NCI-H128 (cell line): ENCODE data around the gene TMEM184B.

Source experiments
- DNase-seq: peaks from one replicate; lab custom pipeline; 2025; ENCODE audit not compliant: unreplicated experiment; lab: John Stamatoyannopoulos, UW

TMEM184B gene

GRCh38 chr22:38207898-38208432 lies 64.8 kb downstream of the TMEM184B start:
- DNase-seq: no peak

DNA sequence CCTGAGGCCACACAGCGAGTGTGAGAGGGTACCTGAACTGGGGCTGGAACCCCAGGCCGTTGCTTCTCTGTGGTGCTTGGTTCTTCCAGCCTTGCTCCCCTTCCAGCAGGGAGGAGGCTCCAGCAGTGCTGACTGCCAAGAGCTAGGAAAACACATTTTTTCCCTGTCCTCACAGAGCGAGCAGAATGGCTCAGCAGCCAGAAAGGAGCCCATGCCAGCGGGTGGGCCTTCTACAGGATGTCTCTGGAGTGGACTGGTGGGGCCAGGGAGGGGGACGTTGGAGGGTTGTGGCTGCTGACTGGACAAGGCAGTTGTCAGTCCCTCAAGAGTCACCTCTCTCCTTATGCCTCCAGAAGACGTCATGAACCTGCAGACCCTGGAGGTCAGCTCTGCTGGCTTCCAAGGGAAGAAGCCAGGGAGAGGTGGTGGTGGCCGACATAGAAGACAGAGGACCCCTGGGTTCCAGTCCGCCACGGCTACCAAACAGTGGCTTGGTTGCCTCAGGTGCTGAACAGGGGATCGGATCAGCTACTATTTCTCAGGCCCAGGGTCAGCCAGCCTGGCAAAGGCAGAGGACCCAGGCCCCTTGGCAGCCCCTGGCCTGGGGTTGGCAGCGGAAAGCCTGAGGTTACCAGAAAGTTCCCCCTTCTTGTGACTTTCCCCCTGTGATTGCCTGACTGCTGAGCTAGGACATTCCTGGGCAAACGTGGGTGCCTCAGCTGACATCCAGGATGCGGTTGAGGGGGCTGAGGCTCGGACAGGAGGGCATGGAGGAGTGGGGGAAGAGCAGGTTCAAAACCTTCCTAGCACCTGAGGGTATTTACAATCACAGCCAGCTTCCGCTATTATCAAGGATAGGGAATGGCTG lies 67.3 kb downstream of the TMEM184B start:
- no peak for DNase-seq

DNA sequence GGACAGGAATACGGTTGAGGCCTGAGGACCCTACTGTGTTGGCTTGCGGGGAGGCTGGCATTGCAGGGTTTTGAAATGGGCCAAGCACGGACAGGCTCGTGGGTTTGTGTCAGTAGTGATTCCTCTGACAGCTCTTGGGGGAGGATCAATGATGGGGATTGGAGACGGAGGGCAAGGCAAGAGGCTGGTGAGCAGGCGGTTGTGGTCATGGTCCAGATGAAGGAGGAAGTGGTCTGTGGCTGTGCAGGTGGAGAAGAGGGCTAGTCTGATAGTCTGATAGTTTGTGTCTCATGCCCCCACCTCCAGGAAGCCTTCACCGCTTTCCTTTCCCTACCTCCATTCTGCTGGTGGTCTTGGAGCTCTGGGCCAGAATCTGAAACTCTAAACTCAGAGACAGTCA lies 68.0 kb downstream of the TMEM184B start:
- no peak for DNase-seq

GRCh38 chr22:38203855-38204514 lies 68.8 kb downstream of the TMEM184B start:
- DNase-seq: no peak

- DNase-seq: no peak
Measured at GRCh38 chr22:38203090-38203810, 69.6 kb downstream of the TMEM184B start.

GRCh38 chr22:38202437-38203089 lies 70.2 kb downstream of the TMEM184B start:
- peak; percentile 24 for DNase-seq

GRCh38 chr22:38201711-38202436 lies 70.9 kb downstream of the TMEM184B start, which contains the start of gene MAFF:
Gene MAFF, plus strand, starts transcription at chr22:38201994. Its CDS starts 11,860 bp downstream, at chr22:38213854.
- peak; percentile 52 for DNase-seq

DNA sequence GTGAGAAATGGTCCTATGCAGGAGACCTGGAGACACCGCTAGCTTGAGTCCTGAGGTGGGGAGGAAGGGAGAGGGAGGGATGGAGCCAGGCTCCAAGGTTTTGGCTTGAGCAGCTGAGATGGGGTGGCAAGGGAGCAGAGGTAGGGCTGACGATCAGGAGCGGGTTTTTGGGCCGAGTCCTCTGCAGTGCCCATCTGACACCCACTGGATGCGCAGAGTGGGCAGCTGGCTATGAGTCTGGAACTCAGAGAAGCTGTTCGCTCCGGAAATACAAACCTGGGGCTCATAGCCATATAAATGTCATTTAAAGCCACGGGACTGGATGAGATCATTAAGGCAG lies 71.5 kb downstream of the TMEM184B start:
- no peak for DNase-seq

DNA sequence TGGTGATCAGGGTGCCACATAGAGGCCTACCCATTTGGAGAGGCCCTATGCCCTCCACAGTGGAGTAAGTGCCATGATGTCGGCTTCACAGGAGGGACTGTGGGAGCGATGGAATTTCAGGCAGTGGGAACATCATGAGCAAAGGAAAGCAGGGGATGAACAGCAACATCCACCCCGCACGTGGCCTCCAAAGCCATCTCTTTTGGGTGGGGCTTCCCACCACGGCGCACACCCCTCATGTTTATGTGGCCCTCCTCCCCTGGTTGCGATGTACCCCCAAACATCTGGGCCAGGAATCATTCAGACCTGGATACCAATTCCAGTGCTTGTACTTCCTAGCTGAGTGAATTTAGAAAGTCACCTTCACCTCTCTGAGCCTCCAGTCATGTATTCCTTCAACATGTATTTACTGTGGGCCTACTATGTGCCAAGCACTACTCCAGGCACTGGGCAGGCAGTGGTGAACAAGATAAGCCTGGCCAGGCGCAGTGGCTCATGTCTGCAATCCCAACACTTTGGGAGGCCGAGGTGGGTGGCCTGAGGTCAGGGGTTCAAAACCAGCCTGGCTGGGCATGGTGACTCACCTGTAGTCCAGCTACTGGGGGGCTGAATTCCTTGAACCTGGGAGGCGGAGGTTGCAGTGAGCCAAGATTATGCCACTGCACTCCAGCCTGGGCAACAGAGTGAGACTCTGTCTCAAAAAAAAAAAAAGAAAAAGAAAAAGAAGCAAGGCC lies 72.8 kb downstream of the TMEM184B start:
- DNase-seq: no peak

DNA sequence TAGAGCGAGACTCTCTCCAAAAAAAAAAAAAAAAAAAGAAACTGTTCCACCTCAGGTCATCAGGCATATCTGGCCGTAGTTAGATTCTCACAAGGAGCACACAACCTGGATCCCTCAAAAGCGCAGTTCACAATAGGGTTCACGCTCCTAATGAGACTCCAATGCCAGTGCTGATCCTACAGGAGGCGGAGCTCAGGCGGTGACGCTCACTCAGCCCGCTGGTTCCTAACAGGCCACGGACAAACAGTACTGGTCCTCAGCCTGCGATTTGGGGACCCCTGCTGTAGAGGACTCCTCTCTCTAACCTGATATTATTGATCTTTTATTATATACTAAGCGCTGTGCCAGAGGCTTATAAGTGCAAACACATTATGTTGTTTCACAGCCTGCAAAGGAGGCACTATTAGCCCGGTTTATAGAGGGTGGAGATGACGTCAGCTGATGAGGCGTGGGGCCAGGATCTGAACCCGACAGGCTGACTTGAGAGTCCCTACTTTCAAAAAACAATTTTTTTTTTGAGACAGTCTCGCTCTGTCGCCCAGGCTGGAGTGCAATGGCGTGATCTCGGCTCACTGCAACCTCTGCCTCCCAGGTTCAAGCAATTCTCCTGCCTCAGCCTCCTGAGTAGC lies 75.9 kb downstream of the TMEM184B start:
- no peak for DNase-seq

DNA sequence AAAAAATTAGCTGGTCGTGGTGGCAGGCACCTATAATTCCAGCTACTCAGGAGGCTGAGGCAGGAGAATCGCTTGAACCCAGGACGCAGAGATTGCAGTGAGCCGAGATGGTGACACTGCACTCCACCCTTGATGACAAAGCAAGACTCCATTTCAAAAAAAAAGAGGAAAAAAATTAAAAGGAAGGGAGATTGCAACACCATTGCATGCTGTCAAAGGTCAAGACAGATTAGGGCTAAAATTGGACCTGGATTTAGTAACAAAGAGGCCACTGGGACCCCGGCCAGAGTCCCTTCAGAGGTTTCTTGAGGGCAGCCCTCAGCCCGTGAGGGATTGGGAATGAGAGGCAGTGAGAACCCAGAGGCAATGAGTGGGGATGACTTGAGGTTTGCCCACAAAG lies 79.2 kb downstream of the TMEM184B start:
- DNase-seq: no peak

DNA sequence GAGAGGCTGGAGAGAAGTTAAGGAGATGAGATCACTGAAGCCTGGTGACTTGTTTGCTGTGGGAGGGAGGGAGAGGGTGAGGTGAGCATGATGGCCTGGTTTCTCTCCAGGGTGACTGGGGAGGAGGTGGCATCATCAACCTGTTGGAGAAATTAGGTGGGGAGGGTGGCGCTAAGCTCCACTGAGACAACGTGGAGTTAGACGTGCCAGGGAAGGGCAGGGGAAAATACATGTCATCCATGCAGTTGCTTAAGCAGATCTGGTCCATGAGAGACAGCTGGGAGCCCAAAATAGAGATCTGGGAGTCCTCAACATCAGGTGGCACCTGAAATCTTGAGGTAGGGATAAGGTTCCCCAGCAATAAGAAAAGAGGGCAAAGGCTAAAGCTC lies 80.3 kb downstream of the TMEM184B start:
- DNase-seq: no peak

- DNase-seq: no peak
Measured at GRCh38 chr22:38191731-38192474, 80.9 kb downstream of the TMEM184B start.

DNA sequence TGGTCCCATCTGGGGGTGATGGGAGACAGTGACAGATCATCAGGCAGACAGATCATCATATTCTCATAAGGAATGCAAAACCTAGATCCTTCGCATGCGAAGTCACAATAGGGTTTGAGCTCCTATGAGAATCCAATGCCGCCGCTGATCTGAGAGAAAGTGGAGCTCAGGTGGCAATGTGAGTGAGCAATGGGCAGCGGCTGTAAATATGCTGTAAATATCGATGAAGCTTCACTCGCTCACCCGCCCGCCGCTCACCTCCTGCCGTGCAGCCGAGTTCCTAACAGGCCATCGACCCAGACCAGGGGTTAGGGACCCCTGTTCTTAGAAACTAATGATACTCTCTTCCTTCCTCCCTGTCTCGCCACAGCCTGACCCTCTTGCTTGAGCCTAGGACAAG lies 81.8 kb downstream of the TMEM184B start:
- no peak for DNase-seq

DNA sequence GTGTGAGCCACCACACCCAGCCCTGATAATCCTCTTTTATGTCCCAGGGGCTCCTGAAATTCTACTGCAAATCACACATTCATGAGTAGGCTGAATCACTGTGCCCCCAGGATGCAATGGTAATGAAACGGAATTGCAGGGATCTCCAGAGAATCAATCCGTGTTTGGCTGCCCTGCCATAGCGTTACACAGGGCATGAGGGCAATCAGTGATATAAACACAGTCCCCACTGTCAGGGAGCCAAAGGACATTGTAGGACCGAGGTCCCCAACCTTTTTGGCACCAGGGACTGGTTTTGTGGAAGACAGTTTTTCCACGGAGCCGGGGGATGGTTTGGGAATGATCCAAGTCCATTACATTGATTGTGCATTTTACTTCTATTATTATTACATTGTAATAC lies 82.2 kb downstream of the TMEM184B start:
- no peak for DNase-seq

GRCh38 chr22:38189104-38189503 lies 83.7 kb downstream of the TMEM184B start:
- DNase-seq: no peak

DNA sequence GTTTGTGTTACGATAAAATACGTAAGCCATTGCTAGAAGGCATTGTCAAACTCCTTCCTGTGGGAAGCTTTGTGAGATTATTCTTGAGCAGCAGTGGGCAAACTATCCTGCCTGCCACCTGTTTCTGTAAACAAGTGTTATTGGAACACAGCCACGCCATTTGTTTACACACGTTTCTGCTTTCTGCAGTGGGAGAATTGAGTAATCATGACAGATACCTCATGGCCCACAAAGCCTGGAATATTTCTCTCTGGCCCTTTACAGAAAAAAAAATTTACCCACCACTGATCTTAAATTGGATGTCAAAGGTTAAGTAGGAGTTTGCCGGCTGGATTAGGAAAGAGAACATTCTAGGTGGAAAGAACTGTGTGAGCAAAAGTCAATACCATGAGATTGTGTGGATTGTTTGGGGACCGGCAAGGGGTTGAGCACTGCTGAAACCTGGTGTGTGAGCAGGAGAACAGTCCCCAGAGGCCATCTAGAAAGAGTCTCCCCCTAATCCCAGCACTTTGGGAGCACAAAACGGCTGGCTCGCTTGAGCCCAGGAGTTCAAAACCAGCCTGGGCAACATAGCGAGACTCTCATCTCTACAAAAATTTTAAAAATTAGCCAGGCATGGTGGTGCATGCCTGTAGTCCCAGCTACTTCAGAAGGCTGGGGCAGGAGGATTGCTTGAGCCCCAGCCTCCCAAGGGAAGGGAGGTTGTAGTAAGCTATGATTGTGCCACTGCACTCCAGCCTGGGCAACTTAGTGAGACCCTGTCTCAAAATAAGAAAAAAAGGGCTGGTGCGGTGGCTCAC lies 85.2 kb downstream of the TMEM184B start:
- peak; percentile 20 for DNase-seq

DNA sequence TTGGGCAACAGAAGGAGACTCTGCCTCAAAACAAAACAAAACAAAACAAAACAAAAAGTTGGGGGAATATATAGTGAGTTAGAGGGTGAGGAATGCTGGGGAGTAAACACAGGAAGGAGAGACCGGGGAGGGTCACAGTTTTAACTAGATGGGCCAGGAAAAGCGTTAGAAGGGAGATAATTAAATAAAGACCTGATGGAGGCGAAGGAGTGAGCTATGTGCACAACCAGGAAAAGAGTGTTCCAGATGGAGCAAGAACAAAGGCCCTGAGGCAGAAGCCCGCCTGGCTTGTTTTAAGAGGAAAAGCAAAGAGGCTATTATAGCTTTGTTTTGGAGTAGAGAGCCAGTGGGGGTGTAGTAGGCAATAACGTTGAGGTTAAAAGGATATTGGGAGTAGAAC lies 86.4 kb downstream of the TMEM184B start:
- no peak for DNase-seq
